ENCODE results near the gene LY6G6C.

GRCh38 chr6:31700740-31701401 is 20.7 kb downstream of the LY6G6C start:
- no peak for TF ChIP-seq CREB1 (IDR thresholded peaks at IDR 0.05; ENCODE audit: low read depth)
- TF ChIP-seq TAF1 (IDR thresholded peaks at IDR 0.05; ENCODE audit: low read depth), result no peak
- TF ChIP-seq CEBPB (IDR thresholded peaks at IDR 0.05), result no peak
- TF ChIP-seq, protein P1, sequence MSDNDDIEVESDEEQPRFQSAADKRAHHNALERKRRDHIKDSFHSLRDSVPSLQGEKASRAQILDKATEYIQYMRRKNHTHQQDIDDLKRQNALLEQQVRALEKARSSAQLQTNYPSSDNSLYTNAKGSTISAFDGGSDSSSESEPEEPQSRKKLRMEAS (IDR thresholded peaks at IDR 0.05), result no peak
- TF ChIP-seq RAD21 (IDR thresholded peaks at IDR 0.05; ENCODE audit: low read depth), result no peak
- TF ChIP-seq, protein P2, sequence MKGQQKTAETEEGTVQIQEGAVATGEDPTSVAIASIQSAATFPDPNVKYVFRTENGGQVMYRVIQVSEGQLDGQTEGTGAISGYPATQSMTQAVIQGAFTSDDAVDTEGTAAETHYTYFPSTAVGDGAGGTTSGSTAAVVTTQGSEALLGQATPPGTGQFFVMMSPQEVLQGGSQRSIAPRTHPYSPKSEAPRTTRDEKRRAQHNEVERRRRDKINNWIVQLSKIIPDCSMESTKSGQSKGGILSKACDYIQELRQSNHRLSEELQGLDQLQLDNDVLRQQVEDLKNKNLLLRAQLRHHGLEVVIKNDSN (IDR thresholded peaks at IDR 0.05), result no peak
- no peak for TF ChIP-seq FOXM1 (IDR thresholded peaks at IDR 0.05; ENCODE audit: borderline replicate concordance, low read depth)
- no peak for TF ChIP-seq YY1 (IDR thresholded peaks at IDR 0.05; ENCODE audit: low read depth)
